ENCODE data around the gene ARHGEF17.

DNA sequence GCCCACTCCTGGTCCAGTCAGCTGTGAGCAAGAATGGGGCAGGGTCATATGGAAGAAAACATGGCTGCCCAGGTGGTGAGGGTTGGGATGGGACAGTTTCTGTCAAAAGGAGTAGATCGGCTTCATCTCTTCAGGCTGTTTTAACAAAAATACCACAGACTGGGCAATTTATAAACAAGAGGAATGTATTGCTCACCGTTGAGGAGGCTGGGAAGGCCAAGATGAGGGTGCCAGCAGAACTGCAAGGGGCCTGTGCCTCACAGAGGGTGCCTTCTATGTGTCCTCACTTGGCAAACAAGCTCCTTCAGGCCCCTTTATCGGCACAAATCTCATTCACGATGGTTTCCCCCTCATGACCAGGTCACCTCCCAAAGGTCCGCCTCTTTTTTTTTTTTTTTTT lies 50.0 kb downstream of the ARHGEF17 start:
- TF ChIP-seq, protein P1, sequence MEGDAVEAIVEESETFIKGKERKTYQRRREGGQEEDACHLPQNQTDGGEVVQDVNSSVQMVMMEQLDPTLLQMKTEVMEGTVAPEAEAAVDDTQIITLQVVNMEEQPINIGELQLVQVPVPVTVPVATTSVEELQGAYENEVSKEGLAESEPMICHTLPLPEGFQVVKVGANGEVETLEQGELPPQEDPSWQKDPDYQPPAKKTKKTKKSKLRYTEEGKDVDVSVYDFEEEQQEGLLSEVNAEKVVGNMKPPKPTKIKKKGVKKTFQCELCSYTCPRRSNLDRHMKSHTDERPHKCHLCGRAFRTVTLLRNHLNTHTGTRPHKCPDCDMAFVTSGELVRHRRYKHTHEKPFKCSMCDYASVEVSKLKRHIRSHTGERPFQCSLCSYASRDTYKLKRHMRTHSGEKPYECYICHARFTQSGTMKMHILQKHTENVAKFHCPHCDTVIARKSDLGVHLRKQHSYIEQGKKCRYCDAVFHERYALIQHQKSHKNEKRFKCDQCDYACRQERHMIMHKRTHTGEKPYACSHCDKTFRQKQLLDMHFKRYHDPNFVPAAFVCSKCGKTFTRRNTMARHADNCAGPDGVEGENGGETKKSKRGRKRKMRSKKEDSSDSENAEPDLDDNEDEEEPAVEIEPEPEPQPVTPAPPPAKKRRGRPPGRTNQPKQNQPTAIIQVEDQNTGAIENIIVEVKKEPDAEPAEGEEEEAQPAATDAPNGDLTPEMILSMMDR (IDR thresholded peaks at IDR 0.05): no peak
- TF ChIP-seq POLR2A (IDR thresholded peaks at IDR 0.05): no peak

Data from right lobe of liver (tissue), 4 donors.